ENCODE data around the gene TYMP.

TYMP gene

DNA sequence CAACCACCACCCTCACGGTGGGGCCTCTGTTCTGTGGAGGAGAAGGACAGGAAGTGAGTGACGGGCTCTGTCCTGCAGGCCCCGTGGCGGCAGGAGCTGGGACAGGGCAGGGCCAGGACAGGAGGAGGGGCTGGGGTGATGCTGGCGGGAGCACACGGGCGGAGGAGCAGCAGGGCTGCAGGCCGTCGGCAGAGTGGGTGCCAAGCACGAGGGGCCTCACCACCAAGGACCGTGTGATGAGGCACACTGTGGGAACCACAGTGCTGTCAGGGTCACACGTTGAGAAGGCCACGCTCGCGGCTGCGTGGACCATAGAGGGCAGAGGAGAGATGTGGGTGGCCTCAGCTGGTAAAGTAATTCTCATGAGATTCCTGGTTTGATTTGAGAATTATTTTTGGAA is 12.9 kb downstream of the TYMP start:
- H3K9me3 ChIP-seq (replicated peaks in 1 of 11), result no peaks in the 10 kb centered on the region
- no peaks in the 10 kb centered on the region for H3K27me3 ChIP-seq
- no peak overlapping the region for H3K4me3 ChIP-seq
- H4K20me1 ChIP-seq, result peaks cover 0 to 84% (median 64%) of the 10 kb centered on the region in 11 experiments; a peak in 17 of 22 replicates
- no peak for TF ChIP-seq Cebpa-rat (IDR thresholded peaks at IDR 0.05)
- peak overlapping the region in 2 of 11 experiments; percentile 23 to 39; a peak in 2 of 22 replicates for H3K9ac ChIP-seq
- peaks cover 0 to 19% (median 15%) of the 10 kb centered on the region in 10 experiments; a peak in 15 of 20 replicates for H3K4me1 ChIP-seq
- H3K27ac ChIP-seq, result no peak overlapping the region
- H3K4me2 ChIP-seq, result peak overlapping the region in 2 of 11 experiments; percentile 49 to 57; a peak in 2 of 22 replicates
- peaks cover 39 to 96% (median 83%) of the 10 kb centered on the region in 11 experiments for H3K36me3 ChIP-seq

GRCh38 chr22:50516068-50516467 is 13.7 kb downstream of the TYMP start:
- Histone ChIP-seq H3K9me3 (replicated peaks in 1 of 11) (no peaks in the 10 kb centered on the region), H3K27me3 (no peaks in the 10 kb centered on the region), H4K20me1 (peaks cover 0 to 79% (median 64%) of the 10 kb centered on the region in 11 experiments; a peak in 17 of 22 replicates), H3K4me3 (no peak overlapping the region), H3K4me1 (peaks cover 0 to 19% (median 15%) of the 10 kb centered on the region in 10 experiments; a peak in 15 of 20 replicates), H3K27ac (no peak overlapping the region), H3K36me3 (peaks cover 31 to 94% (median 80%) of the 10 kb centered on the region in 11 experiments), H3K9ac (peak overlapping the region in 6 of 11 experiments; percentile 4 to 48 (median 24); a peak in 4 of 22 replicates), H3K4me2 (peak overlapping the region in 5 of 11 experiments; percentile 24 to 57 (median 36); a peak in 8 of 22 replicates)
- TF ChIP-seq Cebpa-rat (IDR thresholded peaks at IDR 0.05), result no peak

DNA sequence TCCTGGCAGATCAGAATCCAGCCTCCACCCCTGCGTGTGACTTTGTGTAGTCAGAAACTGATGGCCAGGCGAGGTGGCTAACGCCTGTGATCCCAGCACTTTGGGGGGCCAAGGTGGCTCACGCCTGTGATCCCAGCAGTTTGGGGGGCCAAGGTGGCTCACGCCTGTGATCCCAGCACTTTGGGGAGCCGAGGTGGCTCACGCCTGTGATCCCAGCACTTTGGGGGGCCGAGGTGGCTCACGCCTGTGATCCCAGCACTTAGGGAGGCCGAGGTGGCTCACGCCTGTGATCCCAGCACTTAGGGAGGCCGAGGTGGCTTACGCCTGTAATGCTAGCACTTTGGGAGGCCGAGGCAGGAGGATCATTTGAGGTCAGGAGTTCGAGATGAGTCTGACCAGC is 16.6 kb downstream of the TYMP start:
- Histone ChIP-seq H3K36me3 (peaks cover 11 to 82% (median 58%) of the 10 kb centered on the region in 11 experiments), H3K27me3 (no peaks in the 10 kb centered on the region), H3K9ac (0 out of 22 replicates have a peak overlapping the region, but pooled peaks of 2 of the 11 experiments have one; percentile 3 to 13), H3K9me3 (replicated peaks in 1 of 11) (no peaks in the 10 kb centered on the region), H3K4me1 (peaks cover 20 to 40% (median 32%) of the 10 kb centered on the region in 10 experiments), H3K4me3 (no peak overlapping the region), H3K4me2 (no peak overlapping the region), H4K20me1 (peaks cover 0 to 85% (median 64%) of the 10 kb centered on the region in 11 experiments; a peak in 17 of 22 replicates), H3K27ac (no peak overlapping the region)
- no peak for TF ChIP-seq Cebpa-rat (IDR thresholded peaks at IDR 0.05)

DNA sequence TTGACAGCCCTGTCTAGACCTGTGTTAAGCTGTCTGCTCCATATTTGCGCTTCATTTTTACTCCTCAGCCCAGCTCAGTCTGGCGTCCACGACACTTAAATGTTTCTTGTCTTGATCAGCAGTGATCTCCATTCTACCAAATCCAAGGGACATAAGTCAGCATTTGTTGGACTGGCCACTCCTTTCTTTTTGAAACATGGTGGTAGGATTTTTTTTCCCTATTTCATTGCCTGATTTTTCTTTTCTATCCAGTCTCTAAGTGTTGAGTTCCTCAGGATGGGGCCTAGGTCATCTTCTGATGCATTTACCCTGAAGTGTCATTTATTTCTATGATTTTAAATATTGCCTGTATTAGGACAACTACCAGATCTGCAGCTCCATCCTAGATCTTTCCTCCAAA is 20.9 kb downstream of the TYMP start:
- Histone ChIP-seq H3K9ac (peak overlapping the region; percentile 75 to 91 (median 86)), H4K20me1 (peaks cover 0 to 72% (median 54%) of the 10 kb centered on the region in 11 experiments; a peak in 20 of 22 replicates), H3K4me1 (peaks cover 35 to 48% (median 44%) of the 10 kb centered on the region in 10 experiments), H3K9me3 (replicated peaks in 1 of 11) (no peaks in the 10 kb centered on the region), H3K4me2 (peak overlapping the region; percentile 81 to 99 (median 92)), H3K27me3 (no peaks in the 10 kb centered on the region), H3K36me3 (peaks cover 16 to 60% (median 39%) of the 10 kb centered on the region in 11 experiments), H3K27ac (peak overlapping the region in 10 of 11 experiments; percentile 61 to 88 (median 83); a peak in 18 of 22 replicates), H3K4me3 (peak overlapping the region; percentile 60 to 80 (median 70))
- TF ChIP-seq Cebpa-rat (IDR thresholded peaks at IDR 0.05), result no peak

DNA sequence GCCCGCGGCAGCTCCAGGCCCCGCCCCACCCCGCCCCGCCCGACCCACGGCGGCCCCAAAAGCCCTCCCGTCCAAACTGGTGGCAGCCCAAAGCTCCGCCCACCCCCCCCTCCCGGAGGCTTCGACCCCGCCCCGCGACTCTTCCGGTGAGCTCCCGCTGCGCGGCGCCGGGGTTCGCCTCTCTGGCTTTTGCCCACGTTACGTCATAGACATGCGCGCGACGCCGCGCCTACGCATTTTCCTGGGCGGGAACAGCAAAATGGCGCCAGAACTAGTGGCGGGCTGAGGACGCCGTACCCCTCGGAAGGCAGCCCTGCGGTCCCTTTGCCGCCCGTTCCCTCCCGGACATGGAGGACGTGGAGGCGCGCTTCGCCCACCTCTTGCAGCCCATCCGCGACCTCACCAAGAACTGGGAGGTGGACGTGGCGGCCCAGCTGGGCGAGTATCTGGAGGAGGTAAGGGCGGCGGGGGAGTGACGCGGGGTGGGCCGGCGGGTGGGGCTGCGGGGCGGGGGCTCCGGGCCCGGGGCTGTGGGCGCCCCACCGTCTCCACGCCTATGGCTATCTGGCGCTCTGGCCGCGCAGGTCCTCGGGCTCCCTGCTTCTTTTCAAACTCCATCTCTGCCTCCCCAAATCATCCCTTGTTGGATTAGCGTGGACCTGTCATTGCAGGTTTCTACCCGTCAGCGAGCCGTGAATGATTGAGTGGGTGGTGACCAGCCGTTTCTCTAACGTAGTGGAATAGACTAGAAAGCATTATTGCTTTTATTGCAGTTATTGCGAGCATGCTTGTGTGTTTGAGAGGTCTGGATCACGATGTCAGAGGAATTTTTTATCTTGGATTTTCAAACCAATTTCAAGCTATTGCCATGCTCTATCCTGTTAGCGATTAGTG is 21.6 kb downstream of the TYMP start, which contains the start of gene NCAPH2:
TSS of gene NCAPH2 (plus strand) at position 234 of the 894 bp plus-strand sequence. CDS start at position 348, 114 bp downstream.
- no peaks in the 10 kb centered on the region for H3K9me3 ChIP-seq (replicated peaks in 1 of 11)
- H3K27me3 ChIP-seq, result no peaks in the 10 kb centered on the region
- peak within 1 kb of the TSS; percentile 94 to 100 (median 99) for H3K4me2 ChIP-seq
- no peak for TF ChIP-seq Cebpa-rat (IDR thresholded peaks at IDR 0.05)
- peak within 1 kb of the TSS; percentile 81 to 92 (median 89) for H3K9ac ChIP-seq
- peaks cover 17 to 56% (median 36%) of the 10 kb centered on the region in 11 experiments for H3K36me3 ChIP-seq
- peaks cover 0 to 65% (median 47%) of the 10 kb centered on the region in 11 experiments; a peak in 20 of 22 replicates for H4K20me1 ChIP-seq
- H3K4me1 ChIP-seq, result peaks cover 35 to 48% (median 44%) of the 10 kb centered on the region in 10 experiments
- H3K27ac ChIP-seq, result peak within 1 kb of the TSS; percentile 70 to 88 (median 86)
- peak within 1 kb of the TSS; percentile 81 to 97 (median 92) for H3K4me3 ChIP-seq

- H3K4me1 ChIP-seq, result peaks cover 35 to 48% (median 45%) of the 10 kb centered on the region in 10 experiments
- H3K36me3 ChIP-seq, result peaks cover 24 to 56% (median 39%) of the 10 kb centered on the region in 11 experiments
- H3K4me3 ChIP-seq, result peak within 1 kb of the TSS; percentile 81 to 97 (median 92)
- H3K9ac ChIP-seq, result peak within 1 kb of the TSS; percentile 81 to 92 (median 89)
- H4K20me1 ChIP-seq, result peaks cover 0 to 64% (median 45%) of the 10 kb centered on the region in 11 experiments; a peak in 20 of 22 replicates
- peak within 1 kb of the TSS; percentile 70 to 88 (median 86) for H3K27ac ChIP-seq
- TF ChIP-seq Cebpa-rat (IDR thresholded peaks at IDR 0.05), result no peak
- H3K4me2 ChIP-seq, result peak within 1 kb of the TSS; percentile 94 to 100 (median 99)
- H3K27me3 ChIP-seq, result no peaks in the 10 kb centered on the region
- H3K9me3 ChIP-seq (replicated peaks in 1 of 11), result no peaks in the 10 kb centered on the region
Measured at GRCh38 chr22:50507421-50507990, 22.3 kb downstream of the TYMP start, which contains the start of gene LMF2. Gene LMF2 (minus strand): TSS chr22:50507702. CDS start chr22:50507675, 27 bp downstream.

GRCh38 chr22:50506611-50507420 is 23.0 kb downstream of the TYMP start:
- no peaks in the 10 kb centered on the region for H3K9me3 ChIP-seq (replicated peaks in 1 of 11)
- H4K20me1 ChIP-seq, result peaks cover 0 to 64% (median 44%) of the 10 kb centered on the region in 11 experiments; a peak in 20 of 22 replicates
- H3K27me3 ChIP-seq, result no peaks in the 10 kb centered on the region
- peak overlapping the region; percentile 70 to 86 (median 79) for H3K27ac ChIP-seq
- H3K9ac ChIP-seq, result peak overlapping the region; percentile 81 to 92 (median 89)
- peak overlapping the region; percentile 81 to 97 (median 92) for H3K4me3 ChIP-seq
- H3K4me2 ChIP-seq, result peak overlapping the region; percentile 85 to 100 (median 99)
- no peak for TF ChIP-seq Cebpa-rat (IDR thresholded peaks at IDR 0.05)
- peaks cover 27 to 56% (median 43%) of the 10 kb centered on the region in 11 experiments for H3K36me3 ChIP-seq
- H3K4me1 ChIP-seq, result peaks cover 35 to 49% (median 45%) of the 10 kb centered on the region in 10 experiments
